ENCODE measurements around the gene PTGR3. TPM values are rescaled to one million over a fixed set of nuclear protein-coding genes. Genes with fewer than 3 reads are reported as not detected.

PTGR3 gene
- total RNA-seq, 1 experiment from 2014 or later: 1.6 TPM

GRCh38 chr18:75218065-75218923 is 9.4 kb upstream of the PTGR3 start:
- Histone ChIP-seq H3K9ac (ENCODE audit: extremely low read depth, insufficient read length, low read length) (no peak overlapping the region), H2BK15ac (ENCODE audit: low read depth, low read length) (no peak overlapping the region), H4K8ac (replicated peaks; ENCODE audit: insufficient read length, low read depth, low read length) (no peak overlapping the region), H2BK12ac (ENCODE audit: insufficient read length, low read depth, low read length) (no peak overlapping the region), H2AK5ac (ENCODE audit: insufficient read length, low read length) (no peak overlapping the region), H2BK20ac (ENCODE audit: low read depth, low read length, poor library complexity, severe bottlenecking) (no peak overlapping the region), H3K79me2 (ENCODE audit: insufficient read depth, low read length) (no peaks in the 10 kb centered on the region), H4K91ac (ENCODE audit: insufficient read length, low read depth, low read length) (no peak overlapping the region), H2BK5ac (ENCODE audit: insufficient read length, low read length) (no peak overlapping the region), H3T11ph (ENCODE audit: low read length) (no peak overlapping the region), H3K14ac (ENCODE audit: insufficient read depth, low read length) (no peak overlapping the region), H3K56ac (ENCODE audit: insufficient read length, low read depth, low read length) (no peak overlapping the region), H3K79me1 (ENCODE audit: insufficient read depth, low read depth, low read length, poor library complexity, severe bottlenecking) (no peaks in the 10 kb centered on the region), H3K4me1 (ENCODE audit: insufficient read depth, low read length) (no peaks in the 10 kb centered on the region), H2BK120ac (ENCODE audit: low read depth, low read length, poor library complexity, severe bottlenecking) (no peak overlapping the region), H3K18ac (ENCODE audit: insufficient read length, low read depth, low read length) (no peak overlapping the region), H2AFZ (ENCODE audit: low read length) (no peak overlapping the region), H3K23ac (ENCODE audit: insufficient read length, low read depth, low read length) (no peak overlapping the region), H3K27ac (ENCODE audit: insufficient read length, low read depth, low read length) (no peak overlapping the region), H3K4me2 (ENCODE audit: insufficient read depth, insufficient read length, low read length) (no peak overlapping the region), H3K4ac (ENCODE audit: low read depth, low read length) (no peak overlapping the region), H4K20me1 (ENCODE audit: control insufficient read depth, insufficient read depth, insufficient read length) (no peaks in the 10 kb centered on the region), H3K9me3 (ENCODE audit: control insufficient read depth, low read depth, low read length) (no peaks in the 10 kb centered on the region), H3K23me2 (ENCODE audit: insufficient read length, low read depth, low read length, poor library complexity, severe bottlenecking) (no peaks in the 10 kb centered on the region), H3K27me3 (ENCODE audit: insufficient read depth, low read length) (no peaks in the 10 kb centered on the region; the same call in 1 of the 2 replicates), H4K5ac (ENCODE audit: insufficient read length, low read depth, low read length) (no peak overlapping the region)
- Mint-ChIP-seq H3K27me3 (ENCODE audit: low read depth) (peaks cover 23% of the 10 kb centered on the region), H3K4me1 (peaks cover 4 to 5% of the 10 kb centered on the region in 2 experiments), H3K27ac (no peak overlapping the region), H3K36me3 (ENCODE audit: insufficient read depth in 1 of 3, low read depth in 3 of 3) (no peaks in the 10 kb centered on the region), H3K9me3 (no peaks in the 10 kb centered on the region), H3K4me3 (no peak overlapping the region)
- WGBS (ENCODE audit: extremely low coverage, insufficient read length, low lambda C conversion rate): no CpG with 5 or more reads among the region's 12 CpGs
- TF ChIP-seq CTCF (conservative IDR thresholded peaks at IDR 0.05): no peak
- no peak for DNase-seq
